Neural progenitor cell (in vitro differentiated cells): ENCODE measurements around the gene BRSK2.
"Not testable (repeated sequence)": the region's sequence is repeated elsewhere in the genome, so short reads cannot be mapped to it uniquely, and the experiment has no call there.

Experiments used
- EZH2 ChIP-seq: fragments of 200-600 bp; sonication (generic); IDR thresholded peaks from 2 replicates; pipeline ENCODE4 v1.6.1; 2017; ENCODE audit warnings: antibody characterized with exemption, mild to moderate bottlenecking, moderate library complexity
- EZH2phosphoT487 ChIP-seq: fragments of 200-600 bp; sonication (generic); IDR thresholded peaks from 2 replicates; pipeline ENCODE4 v1.6.1; 2017; ENCODE audit warnings: antibody characterized with exemption
- TF ChIP-seq, protein P1 (sequence below): fragments of 200-600 bp; sonication (generic); IDR thresholded peaks from 2 replicates; pipeline ENCODE4 v1.5.1; 2017; ENCODE audit warnings: antibody characterized with exemption, mild to moderate bottlenecking

DNA sequence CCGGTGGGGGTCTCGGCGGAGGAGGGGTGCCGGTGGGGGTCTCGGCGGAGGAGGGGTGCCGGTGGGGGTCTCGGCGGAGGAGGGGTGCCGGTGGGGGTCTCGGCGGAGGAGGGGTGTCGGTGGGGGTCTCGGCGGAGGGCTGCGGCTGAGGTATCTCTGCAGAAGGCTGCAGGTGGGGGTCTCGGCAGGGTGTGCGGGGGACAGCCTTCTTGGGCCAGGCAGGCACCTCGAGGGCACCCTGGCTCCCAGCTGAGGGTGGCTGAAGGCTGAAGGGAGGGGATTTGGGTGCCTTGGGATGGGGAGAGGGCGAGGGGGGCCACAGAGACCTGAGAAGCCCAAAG is 45.7 kb downstream of the BRSK2 start:
- TF ChIP-seq EZH2phosphoT487, EZH2: not testable (repeated sequence)
- TF ChIP-seq, protein P1, sequence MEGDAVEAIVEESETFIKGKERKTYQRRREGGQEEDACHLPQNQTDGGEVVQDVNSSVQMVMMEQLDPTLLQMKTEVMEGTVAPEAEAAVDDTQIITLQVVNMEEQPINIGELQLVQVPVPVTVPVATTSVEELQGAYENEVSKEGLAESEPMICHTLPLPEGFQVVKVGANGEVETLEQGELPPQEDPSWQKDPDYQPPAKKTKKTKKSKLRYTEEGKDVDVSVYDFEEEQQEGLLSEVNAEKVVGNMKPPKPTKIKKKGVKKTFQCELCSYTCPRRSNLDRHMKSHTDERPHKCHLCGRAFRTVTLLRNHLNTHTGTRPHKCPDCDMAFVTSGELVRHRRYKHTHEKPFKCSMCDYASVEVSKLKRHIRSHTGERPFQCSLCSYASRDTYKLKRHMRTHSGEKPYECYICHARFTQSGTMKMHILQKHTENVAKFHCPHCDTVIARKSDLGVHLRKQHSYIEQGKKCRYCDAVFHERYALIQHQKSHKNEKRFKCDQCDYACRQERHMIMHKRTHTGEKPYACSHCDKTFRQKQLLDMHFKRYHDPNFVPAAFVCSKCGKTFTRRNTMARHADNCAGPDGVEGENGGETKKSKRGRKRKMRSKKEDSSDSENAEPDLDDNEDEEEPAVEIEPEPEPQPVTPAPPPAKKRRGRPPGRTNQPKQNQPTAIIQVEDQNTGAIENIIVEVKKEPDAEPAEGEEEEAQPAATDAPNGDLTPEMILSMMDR: not testable (repeated sequence)
